ENCODE measurements around the gene TSPAN10.
"Not testable (repeated sequence)": the region's sequence is repeated elsewhere in the genome, so short reads cannot be mapped to it uniquely, and the experiment has no call there.

TSPAN10 gene

DNA sequence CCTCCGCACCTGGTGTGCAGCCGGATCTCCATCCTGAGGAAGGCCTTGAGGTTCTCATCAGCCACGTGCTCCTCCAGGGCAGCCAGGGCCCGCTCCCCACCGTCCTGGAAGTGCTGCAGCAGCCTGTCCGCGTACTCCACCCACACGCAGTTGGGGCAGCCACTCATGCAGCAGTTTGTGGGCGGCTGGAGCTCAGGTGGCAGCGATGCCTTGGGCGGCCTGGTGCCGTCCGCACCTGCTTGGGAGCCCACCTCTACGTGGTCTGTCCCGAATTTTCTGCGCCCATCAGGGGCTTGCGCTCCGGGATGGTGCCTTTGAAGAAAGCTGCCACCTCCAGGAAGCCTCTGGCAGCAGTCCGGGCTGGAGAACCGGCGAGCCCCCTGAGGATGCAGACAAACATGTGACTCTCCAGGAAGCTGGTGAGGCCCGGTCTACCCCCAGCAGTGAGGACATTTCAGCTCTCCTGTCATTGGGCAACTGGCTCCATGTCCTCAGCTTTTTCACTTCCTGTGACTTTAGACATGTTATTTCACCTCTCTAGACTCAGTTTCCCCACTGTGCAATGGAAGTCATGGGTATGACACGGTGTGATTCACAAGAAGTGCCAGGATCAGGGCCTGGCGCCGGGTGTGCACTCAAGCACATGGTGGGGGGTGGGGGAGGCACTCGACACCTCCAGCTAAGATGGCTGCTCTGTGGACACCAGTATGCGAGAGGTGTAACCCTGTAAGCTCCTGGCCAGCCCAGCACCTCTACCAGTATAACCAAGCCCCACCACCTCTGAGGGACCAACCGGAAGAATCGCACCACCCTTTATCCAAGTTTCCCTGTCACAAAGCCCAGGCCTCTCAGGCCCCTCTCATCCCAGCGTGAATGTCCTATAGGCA is 28.5 kb downstream of the TSPAN10 start:
- DNase-seq = no peak

GRCh38 chr17:81666092-81666341 is 29.0 kb downstream of the TSPAN10 start:
- no peak for DNase-seq

GRCh38 chr17:81666342-81667191 is 29.6 kb downstream of the TSPAN10 start, which contains the start of the genes CCDC137 and OXLD1:
TSS of gene CCDC137 (plus strand) at chr17:81666737. CDS start at chr17:81666767, 30 bp downstream.
TSS of gene OXLD1 (minus strand) at chr17:81666605. CDS start at chr17:81666577, 28 bp downstream.
- peak; percentile 96 for DNase-seq

GRCh38 chr17:81667754-81668153 is 30.8 kb downstream of the TSPAN10 start:
- DNase-seq = no peak

DNA sequence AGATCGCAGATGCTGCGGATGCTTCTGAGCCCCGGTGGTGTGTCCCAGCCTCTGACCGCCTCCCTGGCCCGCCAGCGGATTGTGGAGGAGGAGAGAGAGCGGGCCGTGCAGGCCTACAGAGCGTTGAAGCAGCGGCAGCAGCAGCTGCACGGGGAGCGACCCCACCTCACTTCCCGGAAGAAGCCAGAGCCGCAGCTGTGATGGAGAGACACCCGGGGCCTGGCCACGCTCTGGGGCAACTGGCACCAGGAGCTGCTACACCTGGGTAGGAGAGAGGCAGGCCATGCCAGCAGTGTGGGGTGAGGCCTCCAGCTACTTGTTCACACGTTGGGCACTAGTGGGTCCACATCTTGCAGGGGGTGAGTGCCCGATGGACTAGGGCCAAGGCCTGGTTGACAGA is 35.5 kb downstream of the TSPAN10 start:
- DNase-seq = no peak

GRCh38 chr17:81672954-81673353 is 36.0 kb downstream of the TSPAN10 start:
- DNase-seq = no peak

DNA sequence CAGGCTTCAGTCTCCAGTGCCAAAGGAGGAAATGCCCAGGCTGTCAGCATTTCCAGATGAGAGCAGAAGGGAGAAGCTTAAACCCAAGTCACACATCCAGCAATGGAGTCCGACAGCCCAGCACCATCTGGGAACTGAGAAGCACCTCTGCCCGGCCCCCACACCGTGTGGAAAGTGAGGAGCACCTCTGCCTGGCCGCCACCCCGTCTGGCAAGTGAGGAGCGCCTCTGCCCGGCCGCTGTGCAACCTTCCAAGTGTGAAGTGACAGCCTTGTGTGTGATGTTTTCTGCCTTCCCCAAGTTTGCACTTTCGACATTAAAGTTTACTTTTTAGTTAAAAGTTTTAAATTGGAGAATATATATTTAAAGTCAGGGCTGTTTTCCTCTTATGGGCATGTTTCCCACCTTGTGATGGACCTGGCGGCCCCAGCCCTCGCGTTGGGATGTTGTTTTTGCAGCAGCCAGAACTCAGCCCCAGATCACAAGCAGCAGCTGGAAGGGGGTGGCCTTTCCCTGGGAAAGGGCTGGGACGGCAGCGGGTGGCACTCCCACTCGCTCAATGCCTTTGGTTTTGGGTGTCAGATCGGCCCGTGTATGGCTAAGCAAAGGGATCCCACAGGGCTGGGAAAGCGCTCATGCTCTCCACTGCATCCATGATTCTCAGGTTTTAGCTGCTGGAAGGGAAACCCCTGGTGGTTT is 36.7 kb downstream of the TSPAN10 start:
- DNase-seq = no peak

- not testable (repeated sequence) for DNase-seq
Measured at GRCh38 chr17:81675515-81676221, 38.7 kb downstream of the TSPAN10 start.

GRCh38 chr17:81676906-81677305 is 39.9 kb downstream of the TSPAN10 start:
- DNase-seq = no peak

DNA sequence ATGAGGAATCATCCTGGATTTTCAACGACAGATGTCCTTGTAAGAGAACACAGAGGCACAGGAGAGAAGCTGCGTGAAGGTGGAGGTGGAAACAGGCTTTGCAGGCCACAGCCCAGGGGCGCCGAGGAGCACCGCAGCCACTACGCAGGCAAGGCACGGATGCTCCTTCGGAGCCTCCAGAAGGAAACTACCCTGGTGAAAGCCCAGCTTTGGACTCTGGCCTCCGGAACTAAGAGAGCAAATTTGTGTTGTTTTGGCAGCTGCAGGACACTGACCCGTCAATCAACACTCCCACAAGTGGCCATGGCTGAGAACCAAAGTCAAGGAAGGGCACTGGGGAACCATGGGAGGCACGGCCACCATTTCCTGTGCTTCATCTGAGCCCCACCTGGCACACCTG is 43.2 kb downstream of the TSPAN10 start:
- DNase-seq = no peak

DNA sequence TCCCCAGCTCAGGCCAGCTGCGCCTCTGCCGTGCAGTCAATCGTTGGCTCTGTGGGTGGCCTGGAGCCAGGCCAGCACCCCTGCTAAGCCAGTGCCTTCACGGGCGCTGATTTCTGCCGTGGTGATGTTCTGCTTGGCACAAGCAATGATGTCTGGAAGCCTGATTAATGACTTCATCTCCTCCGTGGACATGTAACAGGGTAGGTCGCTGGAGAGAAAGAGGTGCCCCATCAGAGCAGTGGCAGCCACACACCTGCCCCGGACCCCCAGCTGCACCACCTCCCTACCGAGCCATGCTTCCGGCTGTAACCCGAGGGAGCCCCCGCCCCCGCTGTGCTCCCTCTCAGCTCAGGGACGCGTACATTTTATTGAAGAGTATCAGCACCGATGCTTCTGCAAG is 44.7 kb downstream of the TSPAN10 start:
- DNase-seq = no peak

GRCh38 chr17:81682565-81683207 is 45.7 kb downstream of the TSPAN10 start:
- no peak for DNase-seq

DNA sequence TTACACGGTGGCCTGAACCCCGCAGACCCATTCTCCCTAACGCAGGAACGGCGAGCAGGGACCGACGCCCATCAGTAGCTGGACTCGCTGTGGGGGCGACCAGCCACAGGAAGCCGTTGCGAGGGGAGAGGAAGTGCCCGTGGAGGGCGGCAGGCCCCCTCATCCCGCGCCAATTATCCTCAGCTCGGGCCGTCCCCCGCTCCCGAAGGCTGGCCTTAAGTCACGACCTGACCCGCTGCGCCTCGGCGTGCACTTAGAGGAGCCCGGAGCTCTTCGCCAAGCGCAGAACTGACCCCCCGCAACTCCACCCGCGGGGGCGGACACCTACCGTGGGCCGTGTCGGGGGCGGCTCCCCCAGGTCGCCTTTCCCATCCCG is 46.2 kb downstream of the TSPAN10 start:
- no peak for DNase-seq

DNA sequence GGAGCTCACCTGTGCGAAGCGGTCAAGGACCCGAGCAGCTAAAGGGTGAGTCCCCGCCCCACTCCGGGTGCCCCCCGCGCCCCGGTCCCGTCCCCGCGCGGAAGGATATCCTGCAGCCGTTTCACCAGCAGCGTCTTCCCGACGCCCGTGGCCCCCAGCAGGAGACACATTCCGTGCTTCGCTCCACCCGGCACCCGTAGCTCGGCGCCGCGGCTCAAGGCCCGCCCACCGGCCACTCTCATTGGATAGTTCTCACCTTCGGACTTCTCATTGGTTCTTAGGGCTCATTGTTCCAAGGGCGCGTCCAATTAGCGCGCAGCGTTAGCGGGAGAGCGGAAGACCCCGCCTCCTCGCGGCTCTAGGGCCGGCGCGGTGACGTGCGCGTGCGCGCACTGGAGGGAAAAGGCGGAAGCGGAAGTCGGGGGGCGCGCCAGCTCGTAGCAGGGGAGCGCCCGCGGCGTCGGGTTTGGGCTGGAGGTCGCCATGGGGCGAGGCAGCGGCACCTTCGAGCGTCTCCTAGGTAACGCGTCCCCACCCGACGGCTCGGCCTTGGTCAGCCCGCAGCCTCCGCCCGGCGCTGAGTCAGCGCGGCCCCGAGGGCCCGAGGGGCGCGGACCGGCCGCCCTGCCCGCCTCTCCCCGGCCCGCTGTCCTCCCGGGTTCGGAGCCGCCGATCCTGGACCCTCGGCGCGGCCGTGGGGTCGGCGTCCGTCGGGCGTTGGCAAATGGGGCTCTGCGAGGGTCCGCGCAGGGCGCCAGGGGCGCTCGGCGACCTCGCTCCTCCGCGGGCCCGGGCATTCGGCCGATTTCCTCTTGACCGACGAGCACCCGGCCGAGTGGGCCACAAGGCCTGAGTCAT is 46.8 kb downstream of the TSPAN10 start, which contains the start of the genes ARL16 and HGS:
Gene ARL16, minus strand, starts transcription at position 214 of the 858 bp plus-strand sequence. Its CDS starts 44 bp downstream, at position 170.
Gene HGS, plus strand, starts transcription at position 428 of the 858 bp plus-strand sequence. Its CDS starts 56 bp downstream, at position 484.
- peak; percentile 97 for DNase-seq

- no peak for DNase-seq
Measured at GRCh38 chr17:81684442-81684911, 47.5 kb downstream of the TSPAN10 start.

- peak; percentile 60 for DNase-seq
Measured at GRCh38 chr17:81685108-81685507, 48.1 kb downstream of the TSPAN10 start.

- no peak for DNase-seq
Measured at GRCh38 chr17:81686614-81687013, 49.6 kb downstream of the TSPAN10 start.

- no peak for DNase-seq
Measured at GRCh38 chr17:81687770-81688541, 51.0 kb downstream of the TSPAN10 start.

GRCh38 chr17:81688616-81689015 is 51.6 kb downstream of the TSPAN10 start:
- DNase-seq = no peak

DNA sequence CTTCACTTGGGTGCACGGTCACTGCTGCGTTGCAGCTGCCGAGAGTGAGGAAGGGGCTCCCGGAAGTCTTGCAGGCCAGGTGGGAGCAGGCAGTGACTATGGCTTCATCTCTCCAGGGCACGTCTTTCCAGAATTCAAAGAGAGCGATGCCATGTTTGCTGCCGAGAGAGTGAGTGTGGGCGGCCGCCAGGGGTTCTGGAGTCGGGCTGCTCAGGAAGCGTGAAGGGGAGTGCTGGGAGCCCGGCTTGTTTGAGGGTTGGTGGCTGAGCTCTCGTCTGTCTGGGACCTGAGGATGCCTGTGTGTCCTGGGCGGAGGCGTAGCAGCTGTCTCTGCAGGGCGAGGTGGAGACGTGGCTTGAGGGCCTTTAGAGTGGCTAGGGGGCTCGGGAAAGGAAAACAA is 53.1 kb downstream of the TSPAN10 start:
- DNase-seq = no peak

All from NCI-H226 (cell line).